ENCODE data around the gene SETD1A.

The SETD1A gene

GRCh38 chr16:30956601-30957455 lies 726 bp upstream of the SETD1A start:
- FAIRE-seq: no peak

- no peak for FAIRE-seq
Measured at GRCh38 chr16:30958175-30959079, 873 bp downstream of the SETD1A start.

- no peak for FAIRE-seq
Measured at GRCh38 chr16:30961384-30961783, 3.8 kb downstream of the SETD1A start.

- FAIRE-seq: no peak
Measured at GRCh38 chr16:30963925-30964511, 6.5 kb downstream of the SETD1A start.

- FAIRE-seq: no peak
Measured at GRCh38 chr16:30964574-30965226, 7.1 kb downstream of the SETD1A start.

GRCh38 chr16:30965436-30965835 lies 7.9 kb downstream of the SETD1A start:
- FAIRE-seq: no peak

- no peak for FAIRE-seq
Measured at GRCh38 chr16:30966033-30966619, 8.6 kb downstream of the SETD1A start.

GRCh38 chr16:30967795-30968194 lies 10.2 kb downstream of the SETD1A start:
- FAIRE-seq: no peak

GRCh38 chr16:30969246-30969842 lies 11.8 kb downstream of the SETD1A start:
- FAIRE-seq: no peak

GRCh38 chr16:30971298-30971697 lies 13.7 kb downstream of the SETD1A start:
- FAIRE-seq: no peak

- FAIRE-seq: no peak
Measured at GRCh38 chr16:30972872-30973271, 15.3 kb downstream of the SETD1A start.

- no peak for FAIRE-seq
Measured at GRCh38 chr16:30974348-30974747, 16.8 kb downstream of the SETD1A start.

- FAIRE-seq: no peak
Measured at GRCh38 chr16:30976486-30976885, 18.9 kb downstream of the SETD1A start.

GRCh38 chr16:30977502-30977901 lies 19.9 kb downstream of the SETD1A start:
- no peak for FAIRE-seq

GRCh38 chr16:30979170-30980022 lies 21.8 kb downstream of the SETD1A start:
- no peak for FAIRE-seq

GRCh38 chr16:30980023-30980371 lies 22.4 kb downstream of the SETD1A start:
- no peak for FAIRE-seq

- FAIRE-seq: no peak
Measured at GRCh38 chr16:30980434-30980833, 22.9 kb downstream of the SETD1A start.

GRCh38 chr16:30980959-30981358 lies 23.4 kb downstream of the SETD1A start:
- no peak for FAIRE-seq

GRCh38 chr16:30982548-30983288 lies 25.2 kb downstream of the SETD1A start:
- no peak for FAIRE-seq

- FAIRE-seq: no peak
Measured at GRCh38 chr16:30983289-30983889, 25.8 kb downstream of the SETD1A start.

Measured in endometrium (tissue), 2 donors.